ENCODE data around the gene SPEF1. TPM values are rescaled to one million over a fixed set of nuclear protein-coding genes. Genes with fewer than 3 reads are reported as not detected.

Gene SPEF1
- polyA plus RNA-seq, 4 donors: 1.2 to 2.7 (median 2.3) TPM

GRCh38 chr20:3733119-3733995 is 47.9 kb downstream of the SPEF1 start:
- DNase-seq (ENCODE audit: low read depth in 4 of 4, low spot score in 2 of 4): no peak

GRCh38 chr20:3732327-3733118 is 48.7 kb downstream of the SPEF1 start, which contains the start of gene HSPA12B:
Gene HSPA12B (plus strand): TSS chr20:3732685. CDS start chr20:3738675, 5,990 bp downstream.
- no peak for DNase-seq (ENCODE audit: low read depth in 4 of 4, low spot score in 2 of 4)

- no peak for DNase-seq (ENCODE audit: low read depth in 4 of 4, low spot score in 2 of 4)
These were observed 49.3 kb downstream of the SPEF1 start for GRCh38 chr20:3731944-3732326.

DNA sequence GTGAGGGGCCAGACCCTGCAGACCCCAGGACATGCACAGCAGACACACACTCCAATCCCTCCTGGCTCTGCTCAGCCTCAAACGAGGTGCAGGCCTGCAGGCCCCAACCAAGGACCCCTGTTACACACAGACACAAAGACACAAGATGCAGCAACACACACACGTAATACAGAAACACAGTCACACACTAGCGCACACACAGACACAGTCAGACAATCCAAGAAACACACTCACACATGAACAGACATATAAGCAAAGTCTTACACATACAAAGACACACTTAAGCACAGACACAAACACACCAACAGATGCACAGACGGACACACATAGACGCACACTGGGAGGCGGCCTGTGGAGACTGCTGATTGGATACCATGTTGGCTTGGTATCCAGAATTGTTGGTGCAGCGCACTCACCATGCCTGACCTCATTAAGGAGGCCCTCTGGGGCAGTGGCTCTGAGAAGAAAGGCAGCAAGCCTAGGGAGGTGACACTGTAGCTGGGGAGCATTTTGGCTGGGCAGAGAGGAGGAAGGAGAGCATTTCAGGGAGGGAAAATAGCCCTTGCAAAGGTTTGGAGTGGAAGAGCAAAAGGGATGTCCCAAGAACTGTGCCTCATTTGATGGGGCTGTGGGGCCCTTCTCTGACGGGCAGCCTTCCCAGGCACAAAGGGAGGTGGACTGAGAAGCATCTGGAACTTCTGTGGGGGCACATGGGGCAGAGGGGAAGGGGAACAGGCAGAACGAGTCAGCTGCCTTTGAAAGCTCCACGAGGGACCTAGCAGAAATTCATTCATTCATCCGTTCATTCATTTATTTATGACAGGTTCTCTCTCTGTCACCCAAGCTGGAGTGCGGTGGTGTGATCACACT is 50.2 kb downstream of the SPEF1 start:
- DNase-seq (ENCODE audit: low read depth in 4 of 4, low spot score in 2 of 4): no peak

- no peak for DNase-seq (ENCODE audit: low read depth in 4 of 4, low spot score in 2 of 4)
These were observed 51.3 kb downstream of the SPEF1 start for GRCh38 chr20:3729811-3730540.

DNA sequence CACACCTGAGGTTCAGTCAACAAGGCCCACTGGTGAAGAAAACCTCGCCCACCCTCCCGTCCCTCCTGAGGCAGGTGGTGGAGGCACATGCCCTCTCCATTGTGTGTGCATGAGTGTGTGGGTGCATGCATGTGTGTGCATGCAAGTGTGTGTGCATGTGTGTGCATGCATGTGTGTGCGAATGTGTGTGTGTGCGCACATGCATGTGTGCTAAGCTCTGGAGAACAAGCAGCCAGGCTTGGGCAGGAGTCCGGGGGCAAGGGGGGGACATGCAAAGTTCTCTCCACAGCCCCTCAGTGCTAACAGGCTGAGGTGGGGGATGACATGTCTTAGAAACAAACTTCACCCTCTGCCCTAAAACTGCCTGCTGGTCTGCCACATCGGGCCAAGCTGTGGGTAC is 51.9 kb downstream of the SPEF1 start:
- DNase-seq (ENCODE audit: low read depth in 4 of 4, low spot score in 2 of 4): no peak

DNA sequence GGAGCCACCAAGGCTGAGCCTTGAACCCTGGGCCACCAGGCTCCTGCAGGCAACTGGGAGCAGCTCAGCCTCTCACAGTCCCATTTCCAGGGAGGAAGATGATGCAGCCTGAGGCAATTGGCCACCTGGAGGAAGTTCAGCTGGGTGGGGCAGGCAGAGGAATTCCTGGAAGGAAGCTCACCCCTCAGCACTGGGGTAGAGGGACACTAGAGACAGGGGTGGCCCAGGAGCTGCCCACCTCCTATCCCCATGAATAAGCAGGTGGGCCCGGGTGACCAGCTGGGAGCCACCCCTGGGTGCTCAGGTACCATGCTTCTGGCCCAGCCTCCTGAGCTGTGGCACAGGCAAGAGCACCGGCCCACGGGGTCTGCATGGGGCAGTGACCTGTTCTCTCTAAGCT is 52.4 kb downstream of the SPEF1 start:
- DNase-seq (ENCODE audit: low read depth in 4 of 4, low spot score in 2 of 4): no peak

DNA sequence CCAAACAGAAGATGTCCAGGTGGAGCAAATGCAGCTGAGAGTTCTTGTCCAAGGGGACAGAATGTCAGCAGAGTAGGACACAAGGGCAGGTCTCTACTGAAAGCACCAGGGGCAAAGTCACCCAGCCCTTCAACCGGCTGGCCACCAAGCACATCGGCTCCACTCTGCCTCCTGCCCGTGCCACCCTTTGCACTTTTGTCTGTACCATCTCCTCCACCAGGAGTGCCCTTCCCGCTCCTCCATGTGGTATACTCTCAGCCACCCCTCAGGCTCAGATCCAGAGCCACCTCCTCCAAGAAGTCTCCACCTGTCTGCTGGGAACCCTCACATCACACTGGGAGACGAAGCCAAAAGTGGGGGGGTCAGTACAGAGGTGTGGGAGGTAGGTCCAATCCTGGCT is 52.9 kb downstream of the SPEF1 start:
- no peak for DNase-seq (ENCODE audit: low read depth in 4 of 4, low spot score in 2 of 4)

Other genes starting within 250 kb of the SPEF1 start
- gene GFRA4, start 118.0 kb downstream of the SPEF1 start, polyA plus RNA-seq (ENCODE audit: insufficient read length in 4 of 4): under 1 TPM in 3 of 4 donors, not detected in 1; 0.10 to 0.30 (median 0.27) TPM
- 10 to 100 TPM in 2 of 4 donors, 1 to 10 TPM in 2; 6.1 to 15.0 (median 9.8) TPM for gene ADAM33, start 99.4 kb downstream of the SPEF1 start, polyA plus RNA-seq (ENCODE audit: insufficient read length in 4 of 4)
- gene SIGLEC1, start 68.8 kb downstream of the SPEF1 start, polyA plus RNA-seq (ENCODE audit: insufficient read length in 4 of 4): 1 to 10 TPM in 1 of 4 donors, under 1 TPM in 3; 0.58 to 1.2 (median 0.93) TPM
- gene HSPA12B, start 48.8 kb downstream of the SPEF1 start, polyA plus RNA-seq (ENCODE audit: insufficient read length in 4 of 4): 10 to 100 TPM; 14.4 to 19.7 (median 16.4) TPM
- 10 to 100 TPM; 19.4 to 37.2 (median 26.1) TPM for gene ADISSP, start 13.7 kb downstream of the SPEF1 start, polyA plus RNA-seq (ENCODE audit: insufficient read length in 4 of 4)
- gene CENPB, start 5.3 kb upstream of the SPEF1 start, polyA plus RNA-seq (ENCODE audit: insufficient read length in 4 of 4): 10 to 100 TPM; 38.3 to 55.7 (median 43.3) TPM
- gene CDC25B, start 14.9 kb upstream of the SPEF1 start, polyA plus RNA-seq (ENCODE audit: insufficient read length in 4 of 4): 10 to 100 TPM; 31.4 to 45.0 (median 36.7) TPM
- 10 to 100 TPM in 3 of 4 donors, 1 to 10 TPM in 1; 8.2 to 13.2 (median 11.7) TPM for gene AP5S1, start 39.1 kb upstream of the SPEF1 start, polyA plus RNA-seq (ENCODE audit: insufficient read length in 4 of 4)
- gene MAVS, start 65.4 kb upstream of the SPEF1 start, polyA plus RNA-seq (ENCODE audit: insufficient read length in 4 of 4): 10 to 100 TPM; 22.6 to 34.7 (median 29.1) TPM
- gene PANK2, start 107.9 kb upstream of the SPEF1 start, polyA plus RNA-seq (ENCODE audit: insufficient read length in 4 of 4): 10 to 100 TPM; 34.9 to 40.7 (median 35.9) TPM
- 10 to 100 TPM; 17.5 to 23.8 (median 20.6) TPM for gene RNF24, start 234.1 kb upstream of the SPEF1 start, polyA plus RNA-seq (ENCODE audit: insufficient read length in 4 of 4)